Activated effector memory CD4-positive, alpha-beta T cell treated with anti-CD3 and anti-CD28 coated beads, Interleukin-2, amount 50 U/mL, for 16 hours (primary cell): ENCODE data around the gene MDFIC.

Experiments
- DNase-seq: peaks from one replicate; pipeline ENCODE4 v3.0.0-alpha.2; 2020

MDFIC gene

DNA sequence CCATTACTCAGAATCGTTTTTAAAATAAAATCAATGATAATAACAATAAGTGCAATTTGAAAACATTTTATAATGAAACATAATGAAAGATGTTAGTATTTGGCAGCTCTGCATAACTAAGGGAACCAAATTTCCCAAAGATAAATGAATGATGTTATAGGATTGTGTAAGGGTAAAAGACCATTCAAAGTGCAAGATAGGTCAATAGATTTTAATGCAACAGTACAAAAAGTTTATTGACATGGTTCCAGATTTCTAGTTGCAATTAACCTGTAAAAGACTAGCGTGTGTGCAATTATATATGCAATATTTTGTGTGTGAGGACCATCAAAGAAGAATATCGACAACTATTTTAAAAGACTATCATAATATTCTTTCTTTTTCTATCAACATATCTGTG lies 122.3 kb downstream of the MDFIC start:
- DNase-seq, result no peak

DNA sequence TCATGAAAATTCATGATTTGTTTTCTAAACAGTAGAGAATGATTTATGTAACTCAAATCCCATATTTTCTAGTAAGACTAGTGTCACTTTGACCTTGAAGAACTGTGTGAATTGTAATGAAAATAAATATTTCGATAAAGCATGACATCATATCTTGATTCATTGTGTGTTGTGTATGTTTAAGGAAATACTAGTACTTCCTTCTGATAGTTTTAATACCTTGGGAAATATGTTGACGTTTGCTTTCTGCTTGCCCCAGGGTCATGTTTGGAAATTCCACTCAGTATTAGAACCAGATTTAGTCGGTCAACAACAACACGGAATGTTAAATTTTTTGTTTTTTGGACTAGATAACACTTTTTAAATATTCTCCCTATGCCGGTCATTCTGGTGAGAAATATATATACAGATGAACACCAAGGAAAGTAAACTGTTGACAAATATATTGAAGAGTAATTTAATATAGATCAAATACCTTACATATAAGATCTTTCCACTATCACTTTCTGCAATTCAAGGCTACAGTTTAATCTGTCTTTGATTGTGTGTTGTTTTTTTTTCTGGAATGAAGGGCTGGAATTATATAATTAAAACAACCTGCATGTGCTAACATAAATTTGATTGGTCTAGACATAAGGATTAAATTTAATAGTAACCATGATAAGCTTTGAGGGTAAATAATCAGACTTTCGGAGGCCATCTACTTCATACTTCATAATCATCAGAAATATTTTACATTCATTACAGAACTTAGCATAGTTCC lies 126.2 kb downstream of the MDFIC start:
- no peak for DNase-seq

DNA sequence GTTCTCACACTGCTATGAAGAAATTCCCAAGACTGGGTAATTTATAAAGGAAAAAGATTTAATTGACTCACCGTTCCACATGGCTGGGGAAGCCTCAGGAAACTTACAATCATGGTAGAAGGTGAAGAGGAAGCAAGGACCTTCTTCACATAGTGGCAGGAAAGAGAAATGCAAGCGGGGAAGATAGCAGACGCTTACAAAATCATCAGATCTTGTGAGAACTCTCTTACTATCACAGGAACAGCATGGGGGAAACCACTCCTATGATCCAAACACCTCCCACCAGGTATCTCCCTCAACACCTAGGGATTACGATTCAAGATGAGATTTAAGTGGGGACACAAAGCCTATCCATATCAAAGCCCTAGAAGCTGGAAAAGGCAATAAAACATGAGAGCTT lies 130.8 kb downstream of the MDFIC start:
- DNase-seq, result no peak

DNA sequence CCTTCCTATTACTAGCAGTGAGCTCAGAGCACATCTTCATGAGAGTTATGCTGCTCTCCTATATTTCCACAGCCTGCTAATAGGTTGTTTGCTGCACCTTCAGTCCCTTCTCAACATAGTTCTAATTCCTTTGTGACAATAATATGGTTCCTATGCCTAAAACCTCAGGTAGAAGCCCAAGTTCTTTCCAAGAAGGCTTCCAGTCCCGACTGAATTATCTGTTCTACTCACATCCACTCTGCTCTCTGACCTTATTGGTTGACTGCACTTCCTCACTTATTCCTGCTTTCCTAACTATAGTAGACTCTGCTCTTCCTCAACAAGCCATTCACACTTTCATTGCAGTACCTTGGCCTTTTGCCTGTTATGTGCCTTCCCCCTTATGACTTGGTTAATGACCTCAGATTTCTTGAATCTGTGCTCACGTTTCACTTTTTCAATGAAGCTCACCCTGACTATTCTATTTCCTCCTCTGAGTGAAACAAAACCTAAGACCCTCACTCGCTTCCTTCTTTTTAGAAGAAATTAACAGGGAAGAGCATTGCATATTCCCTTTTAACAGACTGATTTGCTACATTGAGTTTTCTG lies 132.7 kb downstream of the MDFIC start:
- DNase-seq, result no peak

DNA sequence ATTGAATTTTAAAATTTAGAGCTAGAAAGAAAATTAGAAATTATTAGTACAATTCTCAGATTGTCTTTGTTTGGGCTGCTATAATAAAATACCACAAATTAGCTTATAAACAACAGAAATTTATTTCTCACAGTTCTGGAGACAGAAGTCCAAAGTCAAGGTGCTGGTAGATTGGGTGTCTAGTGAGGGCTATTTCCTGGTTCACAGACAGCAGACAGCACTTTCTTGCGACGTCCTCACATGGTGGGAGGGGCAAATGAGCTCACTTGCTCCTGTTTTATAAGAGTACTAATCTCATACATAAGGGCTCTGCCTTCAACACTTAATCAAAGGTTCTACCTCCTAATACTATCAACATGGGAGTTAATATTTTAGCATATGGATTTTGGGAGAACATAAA lies 134.1 kb downstream of the MDFIC start:
- no peak for DNase-seq

DNA sequence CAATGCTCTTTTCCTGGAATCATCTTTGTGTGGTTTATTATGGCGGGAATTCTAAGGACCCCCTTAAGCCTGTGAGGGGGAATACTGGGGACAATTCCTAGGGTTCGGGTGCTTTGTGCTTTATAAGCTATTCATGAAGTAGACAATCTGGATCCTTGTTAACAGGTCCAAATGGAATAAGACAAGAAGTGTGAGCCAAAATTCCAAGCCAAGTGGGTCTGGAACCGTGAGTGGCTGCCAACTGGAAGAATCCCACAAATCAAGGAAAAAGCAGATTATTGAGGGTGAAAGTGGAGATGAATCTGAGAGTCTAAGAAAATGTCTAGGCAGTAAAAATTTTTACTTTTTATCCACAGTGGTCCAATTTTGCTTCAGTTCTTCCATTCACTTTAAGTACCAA lies 136.8 kb downstream of the MDFIC start:
- DNase-seq, result no peak

DNA sequence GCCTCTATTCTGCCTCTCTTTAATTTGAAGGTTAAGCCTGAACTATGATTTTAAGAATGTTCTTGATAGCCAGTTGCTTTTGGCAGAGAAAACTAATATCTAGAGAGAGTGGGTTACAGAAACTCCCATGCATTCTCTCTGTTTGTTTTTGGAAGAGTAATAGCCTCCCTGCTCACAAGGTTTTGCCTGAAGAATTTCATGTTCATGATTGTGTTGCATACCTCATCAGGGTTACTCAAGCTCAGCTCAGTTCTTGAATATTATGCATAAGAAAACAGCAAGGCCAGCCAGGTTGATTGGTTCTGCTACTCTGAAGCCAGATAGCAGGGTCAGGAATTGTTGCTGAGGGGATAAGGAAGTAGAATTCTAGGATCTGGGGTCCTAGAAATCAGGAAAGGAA lies 137.4 kb downstream of the MDFIC start:
- DNase-seq, result no peak

DNA sequence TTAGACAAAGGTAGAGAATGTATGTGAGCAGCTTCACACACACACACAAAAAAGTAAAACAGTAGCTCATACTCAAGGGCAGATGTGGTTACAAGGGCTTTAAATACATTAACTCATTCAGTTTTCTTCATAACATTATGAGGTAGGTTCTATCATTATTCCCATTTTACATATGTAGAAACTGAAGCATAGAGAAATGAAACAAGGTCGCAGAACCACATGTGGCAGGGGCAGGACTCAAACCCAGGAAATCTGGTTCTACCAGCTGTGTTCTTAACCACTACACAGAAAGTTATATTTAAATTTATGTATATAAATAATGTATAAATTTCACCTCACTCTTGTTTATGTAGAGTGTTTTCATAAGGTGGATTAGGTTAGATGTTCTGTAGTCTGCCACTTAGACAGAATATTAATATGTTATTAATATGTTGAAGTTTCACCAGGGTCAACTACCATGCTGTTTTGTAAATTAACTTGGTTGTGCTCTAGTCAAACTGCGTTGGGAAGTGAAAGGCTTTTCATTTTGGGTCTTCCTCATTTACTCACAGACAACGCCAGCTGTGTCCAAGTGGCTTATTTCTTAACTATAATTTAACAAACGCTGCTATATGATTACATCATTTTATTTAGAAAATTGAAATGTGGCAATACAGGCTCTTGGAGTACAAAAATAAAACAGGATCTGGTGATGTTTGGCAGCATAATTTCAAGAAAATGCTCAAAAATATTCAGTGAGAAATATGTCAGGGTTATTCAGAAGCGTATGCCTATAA lies 138.4 kb downstream of the MDFIC start:
- DNase-seq, result no peak

DNA sequence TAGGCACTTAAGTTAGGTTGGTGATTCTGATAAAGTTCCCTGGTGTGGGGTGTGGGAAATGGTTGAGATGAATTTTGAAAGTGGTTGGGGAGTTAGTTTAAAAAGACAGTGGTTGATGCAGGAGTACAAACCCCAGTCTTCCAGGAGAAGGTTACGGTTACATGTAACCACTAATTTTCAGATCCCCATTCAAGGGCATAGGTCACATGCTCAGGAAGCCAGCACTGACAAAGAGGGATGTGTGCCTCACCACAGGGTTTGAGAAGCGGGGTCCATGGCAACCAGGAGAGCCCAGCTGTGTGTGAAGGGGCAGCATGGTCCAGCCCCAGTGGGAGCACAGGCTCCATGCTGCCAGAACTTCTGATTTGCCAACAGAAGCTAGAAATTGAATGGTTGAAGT lies 144.2 kb downstream of the MDFIC start:
- DNase-seq, result no peak

DNA sequence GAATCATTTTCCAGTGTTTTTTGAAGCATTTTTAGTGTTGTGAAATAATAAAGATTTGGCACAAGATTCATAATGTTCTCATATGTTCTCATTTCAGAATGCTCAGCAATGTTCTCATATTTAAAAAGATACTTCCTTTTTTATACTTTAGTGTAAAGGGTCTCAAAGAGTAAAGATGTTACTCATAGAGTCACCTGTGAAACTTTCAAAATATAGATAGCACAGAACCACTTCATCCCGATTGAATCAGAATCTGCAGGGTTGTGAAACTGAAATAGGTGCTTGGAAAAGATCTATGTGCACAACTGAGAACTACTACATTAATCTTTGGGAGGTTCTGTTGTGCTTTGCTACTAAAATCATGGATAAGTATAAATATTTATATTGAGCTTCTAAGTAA lies 144.7 kb downstream of the MDFIC start:
- DNase-seq, result no peak

DNA sequence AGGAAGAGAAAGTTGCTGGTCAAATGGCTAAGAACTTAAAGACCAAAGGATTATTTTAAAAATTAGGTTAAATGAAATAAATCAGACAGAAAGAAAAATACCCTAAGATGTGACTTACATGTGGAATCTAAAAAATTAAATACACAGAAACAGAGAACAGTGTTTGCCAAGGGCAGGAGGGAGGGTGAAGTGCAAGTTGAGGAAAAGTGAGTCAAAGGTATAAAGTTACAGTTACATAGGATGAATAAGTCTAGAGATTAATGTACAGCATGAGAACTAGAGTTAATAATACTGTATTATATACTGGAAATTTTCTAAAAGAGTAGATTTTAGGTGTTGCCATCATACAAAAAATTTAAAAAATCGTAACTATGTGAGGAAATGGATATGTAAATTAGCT lies 146.3 kb downstream of the MDFIC start:
- DNase-seq, result no peak
